GM18499 (cell line): ENCODE data around the gene CCDC102B.
"Not testable (repeated sequence)": the region's sequence is repeated elsewhere in the genome, so short reads cannot be mapped to it uniquely, and the experiment has no call there.

Source experiments
- ATAC-seq: cut with Tn5 transposase; IDR thresholded peaks from one replicate; pipeline ENCODE4 v1.9.1; 2021; ENCODE audit warnings: moderate number of reproducible peaks; ENCODE audit not compliant: insufficient read depth, unreplicated experiment

CCDC102B gene

GRCh38 chr18:68822926-68823325 is 25.0 kb downstream of the CCDC102B start:
- ATAC-seq = no peak

GRCh38 chr18:68826121-68826520 is 28.2 kb downstream of the CCDC102B start:
- ATAC-seq = no peak

GRCh38 chr18:68830256-68831045 is 32.6 kb downstream of the CCDC102B start:
- no peak for ATAC-seq

- ATAC-seq = no peak
Observed at GRCh38 chr18:68833756-68834155, 35.9 kb downstream of the CCDC102B start.

GRCh38 chr18:68837665-68838451 is 40.0 kb downstream of the CCDC102B start:
- no peak for ATAC-seq

GRCh38 chr18:68839701-68840100 is 41.8 kb downstream of the CCDC102B start:
- no peak for ATAC-seq

- no peak for ATAC-seq
Observed at GRCh38 chr18:68840554-68841263, 42.8 kb downstream of the CCDC102B start.

GRCh38 chr18:68841301-68841700 is 43.4 kb downstream of the CCDC102B start:
- no peak for ATAC-seq

- ATAC-seq = no peak
Observed at GRCh38 chr18:68842951-68843350, 45.1 kb downstream of the CCDC102B start.

GRCh38 chr18:68843473-68844089 is 45.7 kb downstream of the CCDC102B start:
- no peak for ATAC-seq

- ATAC-seq = no peak
Observed at GRCh38 chr18:68847219-68847837, 49.4 kb downstream of the CCDC102B start.

GRCh38 chr18:68848242-68848641 is 50.4 kb downstream of the CCDC102B start:
- no peak for ATAC-seq

GRCh38 chr18:68854786-68855391 is 57.0 kb downstream of the CCDC102B start:
- no peak for ATAC-seq

- ATAC-seq = no peak
Observed at GRCh38 chr18:68855491-68855890, 57.6 kb downstream of the CCDC102B start.

- ATAC-seq = no peak
Observed at GRCh38 chr18:68861365-68861764, 63.5 kb downstream of the CCDC102B start.

GRCh38 chr18:68865021-68865420 is 67.1 kb downstream of the CCDC102B start:
- ATAC-seq = no peak

GRCh38 chr18:68865503-68865902 is 67.6 kb downstream of the CCDC102B start:
- no peak for ATAC-seq

- ATAC-seq = no peak
Observed at GRCh38 chr18:68873003-68873402, 75.1 kb downstream of the CCDC102B start.

GRCh38 chr18:68874361-68874760 is 76.5 kb downstream of the CCDC102B start:
- no peak for ATAC-seq

- not testable (repeated sequence) for ATAC-seq
Observed at GRCh38 chr18:68879947-68880346, 82.1 kb downstream of the CCDC102B start.
